Measurements from ENCODE around the gene ANKRD13A.
"Not testable (repeated sequence)": the region's sequence is repeated elsewhere in the genome, so short reads cannot be mapped to it uniquely, and the experiment has no call there.

The ANKRD13A gene

DNA sequence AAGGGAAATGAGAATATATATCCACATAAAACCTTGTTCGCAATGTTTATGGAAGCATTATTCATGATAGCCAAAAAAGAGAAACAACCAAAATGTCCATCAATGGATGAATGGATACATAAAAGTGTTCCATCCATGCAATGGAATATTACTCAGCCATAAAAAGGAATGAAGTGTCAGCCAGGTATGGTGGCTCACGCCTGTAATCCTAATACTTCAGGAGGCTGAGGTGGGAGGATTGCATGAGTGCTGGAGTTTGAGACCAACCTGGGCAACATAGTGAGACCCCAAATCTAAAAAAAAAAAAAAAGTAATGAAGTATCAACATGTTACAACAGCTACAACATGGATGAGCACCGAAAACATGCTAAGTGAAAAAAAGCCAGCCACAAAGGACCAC is 72.7 kb downstream of the ANKRD13A start:
- TF ChIP-seq, protein P1, sequence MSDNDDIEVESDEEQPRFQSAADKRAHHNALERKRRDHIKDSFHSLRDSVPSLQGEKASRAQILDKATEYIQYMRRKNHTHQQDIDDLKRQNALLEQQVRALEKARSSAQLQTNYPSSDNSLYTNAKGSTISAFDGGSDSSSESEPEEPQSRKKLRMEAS (IDR thresholded peaks at IDR 0.05; ENCODE audit: low read depth, low read length): no peak
- TF ChIP-seq POLR2A (IDR thresholded peaks at IDR 0.05; ENCODE audit: extremely low read depth, insufficient read length): no peak
- TF ChIP-seq MYC (IDR thresholded peaks at IDR 0.05; ENCODE audit: low read depth, low read length): no peak
- TF ChIP-seq, protein P2, sequence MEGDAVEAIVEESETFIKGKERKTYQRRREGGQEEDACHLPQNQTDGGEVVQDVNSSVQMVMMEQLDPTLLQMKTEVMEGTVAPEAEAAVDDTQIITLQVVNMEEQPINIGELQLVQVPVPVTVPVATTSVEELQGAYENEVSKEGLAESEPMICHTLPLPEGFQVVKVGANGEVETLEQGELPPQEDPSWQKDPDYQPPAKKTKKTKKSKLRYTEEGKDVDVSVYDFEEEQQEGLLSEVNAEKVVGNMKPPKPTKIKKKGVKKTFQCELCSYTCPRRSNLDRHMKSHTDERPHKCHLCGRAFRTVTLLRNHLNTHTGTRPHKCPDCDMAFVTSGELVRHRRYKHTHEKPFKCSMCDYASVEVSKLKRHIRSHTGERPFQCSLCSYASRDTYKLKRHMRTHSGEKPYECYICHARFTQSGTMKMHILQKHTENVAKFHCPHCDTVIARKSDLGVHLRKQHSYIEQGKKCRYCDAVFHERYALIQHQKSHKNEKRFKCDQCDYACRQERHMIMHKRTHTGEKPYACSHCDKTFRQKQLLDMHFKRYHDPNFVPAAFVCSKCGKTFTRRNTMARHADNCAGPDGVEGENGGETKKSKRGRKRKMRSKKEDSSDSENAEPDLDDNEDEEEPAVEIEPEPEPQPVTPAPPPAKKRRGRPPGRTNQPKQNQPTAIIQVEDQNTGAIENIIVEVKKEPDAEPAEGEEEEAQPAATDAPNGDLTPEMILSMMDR (IDR thresholded peaks at IDR 0.05; ENCODE audit: low read depth, low read length): no peak
- no peak overlapping the region for H3K4me3 ChIP-seq (ENCODE audit: low read depth, low read length)
- no peak for DNase-seq (ENCODE audit: low read depth)

DNA sequence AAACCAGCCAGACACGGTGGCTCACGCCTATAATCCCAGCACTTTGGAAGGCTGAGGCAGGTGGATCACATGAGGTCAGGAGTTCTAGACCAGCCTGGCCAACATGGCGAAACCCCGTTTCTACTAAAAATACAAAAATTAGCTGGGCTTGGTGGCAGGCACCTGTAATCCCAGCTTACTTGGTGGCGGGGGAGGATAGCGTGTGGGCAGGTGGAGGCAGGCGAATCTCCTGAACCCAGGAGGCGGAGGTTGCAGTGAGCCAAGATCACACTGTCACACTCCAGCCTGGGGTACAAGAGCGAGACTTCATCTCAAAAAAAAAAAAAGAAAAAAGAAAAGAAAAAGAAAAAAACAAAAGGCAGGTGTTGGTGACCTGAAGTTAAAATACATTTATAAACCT is 73.4 kb downstream of the ANKRD13A start:
- DNase-seq (ENCODE audit: low read depth); H3K4me3 ChIP-seq (ENCODE audit: low read depth, low read length): not testable (repeated sequence)

DNA sequence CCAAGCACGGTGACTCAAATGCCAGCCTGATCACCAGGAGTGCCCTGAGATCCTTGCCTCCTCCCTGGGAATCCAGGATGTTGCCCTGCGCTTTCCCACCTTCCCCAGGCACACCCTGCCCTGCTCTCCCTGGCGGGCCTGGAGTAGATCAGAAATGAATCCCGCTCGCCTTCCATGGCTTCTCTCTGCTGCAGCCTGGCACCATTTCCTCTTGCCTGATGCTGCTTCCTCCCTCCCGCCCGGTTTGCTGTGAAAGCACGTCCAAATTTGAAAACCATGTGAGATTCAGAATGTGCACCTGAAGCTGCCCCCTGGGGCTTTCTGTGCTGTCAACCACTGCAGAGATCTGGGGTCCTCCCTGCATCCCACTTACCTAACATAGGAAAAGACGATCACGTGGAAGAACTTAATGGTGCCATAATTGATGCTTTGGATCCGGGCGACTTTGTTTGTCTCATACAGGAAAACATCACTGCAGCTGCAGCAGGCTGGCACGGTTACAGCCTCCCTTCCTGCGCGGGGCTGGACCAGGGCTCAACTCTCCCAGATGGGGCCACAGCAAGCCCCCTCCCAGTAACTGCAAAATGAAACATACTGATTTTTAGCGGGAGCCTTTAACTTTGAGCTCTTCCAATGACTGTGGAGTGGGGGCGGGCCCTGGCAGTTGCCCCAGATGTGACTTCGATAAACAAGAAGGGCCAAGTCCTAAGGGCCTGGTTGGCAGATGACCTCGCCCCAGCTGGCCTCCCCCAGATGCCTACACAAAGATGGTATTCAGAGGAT is 74.0 kb downstream of the ANKRD13A start:
- TF ChIP-seq, protein P2 (IDR thresholded peaks at IDR 0.05; ENCODE audit: low read depth, low read length): no peak
- no peak overlapping the region for H3K4me3 ChIP-seq (ENCODE audit: low read depth, low read length)
- no peak for DNase-seq (ENCODE audit: low read depth)

DNA sequence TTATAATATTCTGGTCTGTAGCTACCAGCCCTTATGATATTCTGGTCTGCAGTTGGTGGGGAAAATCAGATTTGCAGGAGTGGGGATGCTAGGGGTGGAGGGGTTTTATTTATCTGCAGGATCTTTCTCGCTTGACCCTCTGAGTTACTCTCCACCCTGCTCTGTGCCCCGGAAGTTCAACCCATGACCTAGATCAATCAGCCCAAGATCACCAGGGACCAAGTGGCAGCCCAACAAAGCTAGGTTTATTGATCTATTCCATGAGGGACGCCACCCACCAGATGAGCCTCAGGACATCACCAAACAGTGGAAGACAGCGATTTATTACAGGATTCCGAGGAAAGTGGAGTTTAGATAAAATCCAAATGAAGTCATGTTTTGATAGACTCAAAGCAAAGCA is 74.9 kb downstream of the ANKRD13A start:
- no peak for TF ChIP-seq POLR2A (IDR thresholded peaks at IDR 0.05; ENCODE audit: extremely low read depth, insufficient read length)
- TF ChIP-seq MYC (IDR thresholded peaks at IDR 0.05; ENCODE audit: low read depth, low read length): no peak
- TF ChIP-seq, protein P1 (IDR thresholded peaks at IDR 0.05; ENCODE audit: low read depth, low read length): no peak
- TF ChIP-seq, protein P2 (IDR thresholded peaks at IDR 0.05; ENCODE audit: low read depth, low read length): no peak
- no peak overlapping the region for H3K4me3 ChIP-seq (ENCODE audit: low read depth, low read length)
- no peak for DNase-seq (ENCODE audit: low read depth)

DNA sequence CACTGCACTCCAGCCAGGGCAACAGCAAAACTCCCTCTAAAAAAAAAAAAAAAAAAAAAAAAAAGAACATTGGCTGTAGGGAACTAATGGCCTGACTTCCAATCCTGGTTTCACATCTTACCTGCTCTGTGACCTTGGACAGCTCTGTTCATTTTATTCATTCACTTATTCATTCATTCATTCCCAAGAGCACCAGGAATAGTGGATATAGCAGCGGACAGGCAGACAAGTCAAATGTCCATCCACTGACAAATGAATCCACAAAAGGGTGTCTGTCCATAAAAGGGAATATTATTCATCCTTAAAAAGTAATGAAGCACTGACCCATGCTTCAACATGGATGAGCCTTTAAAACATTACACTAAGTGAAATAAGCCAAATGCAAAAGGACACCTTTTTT is 76.7 kb downstream of the ANKRD13A start:
- TF ChIP-seq, protein P1 (IDR thresholded peaks at IDR 0.05; ENCODE audit: low read depth, low read length): no peak
- TF ChIP-seq, protein P2 (IDR thresholded peaks at IDR 0.05; ENCODE audit: low read depth, low read length): no peak
- TF ChIP-seq MYC (IDR thresholded peaks at IDR 0.05; ENCODE audit: low read depth, low read length) (no peak), POLR2A (IDR thresholded peaks at IDR 0.05; ENCODE audit: extremely low read depth, insufficient read length) (no peak)
- DNase-seq (ENCODE audit: low read depth): no peak
- no peak overlapping the region for H3K4me3 ChIP-seq (ENCODE audit: low read depth, low read length)

DNA sequence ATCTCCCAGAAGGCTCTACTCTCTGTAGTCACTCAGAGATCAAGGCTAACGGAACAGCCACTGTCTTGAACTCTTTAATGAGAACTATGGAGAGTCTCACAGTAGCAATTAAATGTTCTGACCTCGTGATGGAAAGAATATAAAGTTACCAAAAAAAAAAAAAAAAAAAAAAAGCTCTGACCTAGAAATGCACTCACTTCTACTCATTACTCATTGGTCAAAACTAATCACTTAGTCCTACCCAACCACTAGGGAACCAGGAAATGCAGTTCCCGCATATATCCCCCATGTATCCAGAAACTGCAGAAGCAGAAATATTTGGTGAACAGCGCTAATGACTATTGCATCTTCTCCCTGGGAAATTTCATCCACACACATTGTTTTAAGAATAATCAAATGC is 78.6 kb downstream of the ANKRD13A start:
- TF ChIP-seq POLR2A (IDR thresholded peaks at IDR 0.05; ENCODE audit: extremely low read depth, insufficient read length) (no peak), MYC (IDR thresholded peaks at IDR 0.05; ENCODE audit: low read depth, low read length) (no peak)
- TF ChIP-seq, protein P2 (IDR thresholded peaks at IDR 0.05; ENCODE audit: low read depth, low read length): no peak
- TF ChIP-seq, protein P1 (IDR thresholded peaks at IDR 0.05; ENCODE audit: low read depth, low read length): no peak
- no peak for DNase-seq (ENCODE audit: low read depth)
- no peak overlapping the region for H3K4me3 ChIP-seq (ENCODE audit: low read depth, low read length)
